Stomach (tissue), 9 donors: ENCODE results near the gene AGAP1. TPM values are rescaled to one million over a fixed set of nuclear protein-coding genes. Genes with fewer than 3 reads are reported as not detected.

Experiments used
- DNase-seq, 2 donors: peaks; one replicate each; pipeline versions ENCODE4 v3.0.0 to v3.0.0-alpha.2; 2013 to 2019
- H3K27ac ChIP-seq, 5 donors: fragments of 200-600 bp in 4 of 5; sonication (generic) in 4 of 5; one replicate each; pipeline ENCODE4 v1.5.1; 2013 to 2019; ENCODE audit warnings: mild to moderate bottlenecking in 1 of 5, moderate library complexity in 1 of 5
- H3K27me3 ChIP-seq, 3 donors: fragments of 200-600 bp; sonication (generic); one replicate each; pipeline ENCODE4 v1.5.1; 2017 to 2019; ENCODE audit warnings: mixed run types in 1 of 3
- H3K36me3 ChIP-seq, 4 donors: fragments of 200-600 bp; sonication (generic); 1 replicate in 3 of 4; 2 replicates in 1 of 4; pipeline ENCODE4 v1.5.1; 2016 to 2019
- H3K4me1 ChIP-seq, 4 donors: fragments of 200-600 bp; sonication (generic); one replicate each; pipeline ENCODE4 v1.5.1; 2016 to 2019
- H3K4me3 ChIP-seq, 4 donors: fragments of 200-600 bp; sonication (generic) in 3 of 4; one replicate each; pipeline ENCODE4 v1.5.1; 2016 to 2019; ENCODE audit warnings: mild to moderate bottlenecking in 1 of 4
- H3K9me3 ChIP-seq, 4 donors: fragments of 200-600 bp; sonication (generic); one replicate each; pipeline ENCODE4 v1.5.1; 2016 to 2019
- CTCF ChIP-seq, 7 experiments: fragments of 450-650 bp in 4 of 7; fragments of 200-600 bp in 3 of 7; sonication (generic) in 3 of 7; IDR thresholded peaks; one replicate each; pipeline ENCODE4 v1.5.1; 2016 to 2019; ENCODE audit warnings: antibody characterized with exemption in 7 of 7, control low read depth in 2 of 7, mild to moderate bottlenecking in 1 of 7
- EP300 ChIP-seq: sonication (generic); formaldehyde crosslinking; IDR thresholded peaks from one replicate; pipeline ENCODE4 v1.6.1; 2017; ENCODE audit warnings: antibody characterized with exemption
- POLR2A ChIP-seq, 4 donors: fragments of 450-650 bp; IDR thresholded peaks; one replicate each; pipeline ENCODE4 v1.6.1; 2016; ENCODE audit warnings: antibody characterized with exemption in 4 of 4, control low read depth in 2 of 4, mild to moderate bottlenecking in 1 of 4, moderate library complexity in 1 of 4
- POLR2AphosphoS5 ChIP-seq, 3 donors: sonication (generic); formaldehyde crosslinking; IDR thresholded peaks; one replicate each; pipeline ENCODE4 v1.6.1; 2016; ENCODE audit warnings: antibody characterized with exemption in 3 of 3
- WGBS, 5 donors: extraction: QIAGEN DNeasy Blood & Tissue Kit in 3 of 5; methylation state at CpG; one replicate each; pipeline versions ENCODE4 v1.1.5 to v1.1.7; 2013 to 2018; 5-methylcytosine and 5-hydroxymethylcytosine counted together
- intact Hi-C: fragments of 100-400 bp; cut with DNase I; formaldehyde crosslinking; loops from one replicate; pipeline ENCODE4 v1.15.1; 2023; ENCODE audit warnings: low total_unique reads
- polyA plus RNA-seq, 3 donors: library from polyadenylated mRNA; stranded (reverse); fragments of 200-250 nt; gene quantifications; one replicate each; pipeline ENCODE4 v1.2.3, GENCODE V29; 2013
- total RNA-seq, 5 donors: library from RNA; depleted of rRNA; stranded (reverse); fragments of >200 nt; gene quantifications; one replicate each; pipeline versions ENCODE4 v1.1.0 to v1.2.3, GENCODE V29; 2014 to 2016
- donor health status: healthy with polysubstance abuse.
- donor health status: Bipolar disorder and iron deficiency.
- donor health status: healthy.

AGAP1 gene
- total and polyA plus RNA-seq, 8 donors, result 4.2 to 139 (median 35.0) TPM

GRCh38 chr2:235542733-235543127, 48.9 kb downstream of the AGAP1 start:
- Histone ChIP-seq H3K9me3 (no peaks in the 10 kb centered on the region), H3K27ac (peak overlapping the region; percentile 50 to 84 (median 79)), H3K4me1 (peaks cover 16 to 67% (median 50%) of the 10 kb centered on the region in 4 donors), H3K4me3 (no peak overlapping the region), H3K36me3 (no peaks in the 10 kb centered on the region), H3K27me3 (no peaks in the 10 kb centered on the region)
- peak; percentile 67 to 83 for DNase-seq
- intact Hi-C loops, result no loop called here
- TF ChIP-seq POLR2AphosphoS5 (IDR thresholded peaks at IDR 0.05), result peak in 1 of 3 donors; percentile 12
- no peak for TF ChIP-seq CTCF (IDR thresholded peaks at IDR 0.05)
- 17 to 41% (median 25%) methylated on average over 8 to 10 of the region's 10 CpGs for WGBS, 5 donors

GRCh38 chr2:235543128-235543750, 49.4 kb downstream of the AGAP1 start:
- intact Hi-C loops, result no loop called here
- Histone ChIP-seq H3K36me3 (no peaks in the 10 kb centered on the region), H3K27ac (peak overlapping the region; percentile 50 to 84 (median 74)), H3K27me3 (no peaks in the 10 kb centered on the region), H3K4me1 (peaks cover 16 to 61% (median 45%) of the 10 kb centered on the region in 4 donors), H3K9me3 (no peaks in the 10 kb centered on the region), H3K4me3 (no peak overlapping the region)
- WGBS, 5 donors, result 37 to 60% (median 54%) methylated on average over 10 to 13 of the region's 13 CpGs
- TF ChIP-seq POLR2AphosphoS5 (IDR thresholded peaks at IDR 0.05) (peak in 1 of 3 donors; percentile 27), EP300 (no peak), POLR2A (IDR thresholded peaks at IDR 0.05) (no peak), CTCF (IDR thresholded peaks at IDR 0.05) (no peak)
- DNase-seq, result peak; percentile 63 to 66

DNA sequence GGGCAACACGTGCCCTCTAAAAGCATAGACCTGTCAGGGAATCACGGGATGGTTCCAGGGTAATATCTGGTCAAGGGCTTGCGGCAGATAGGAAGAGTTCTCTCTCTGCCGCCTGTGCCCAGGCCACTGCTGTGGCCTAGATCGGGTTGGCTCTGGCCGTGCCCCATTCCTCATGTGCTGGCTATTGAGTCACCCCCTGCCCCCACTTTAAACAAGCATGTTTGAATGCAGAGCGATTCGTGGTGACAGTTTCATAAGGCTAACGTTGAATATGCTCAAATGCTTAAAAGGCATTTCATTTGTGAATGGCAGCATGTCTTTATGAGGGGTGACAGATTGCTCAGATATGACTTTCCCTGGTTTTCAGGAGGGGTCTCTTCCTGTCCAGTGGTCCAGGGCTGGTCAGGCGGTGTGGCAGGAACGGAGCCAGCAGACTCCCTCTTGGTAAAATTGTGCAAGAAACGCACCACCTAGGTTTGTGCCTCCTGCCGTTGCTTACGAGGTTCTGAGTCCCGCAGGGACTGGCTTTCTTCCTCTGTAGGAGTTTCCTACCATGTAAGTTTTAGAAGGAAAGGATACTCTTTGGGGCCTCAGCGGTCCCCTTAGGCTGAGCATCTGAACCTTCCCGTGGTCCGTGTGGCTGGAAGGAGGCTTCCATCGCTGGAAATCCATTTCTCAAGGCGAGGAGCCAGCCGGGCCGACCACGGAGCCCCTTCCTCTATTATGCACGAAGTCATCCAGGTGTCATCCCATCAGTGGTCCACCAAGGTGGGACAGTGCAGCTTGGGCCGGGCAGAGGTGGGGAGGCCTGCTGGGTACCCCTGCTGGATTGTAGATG, 50.2 kb downstream of the AGAP1 start:
- 77 to 90% (median 85%) methylated on average over 15 to 25 of the region's 25 CpGs for WGBS, 5 donors
- H3K4me1 ChIP-seq, result peaks cover 16 to 61% (median 39%) of the 10 kb centered on the region in 4 donors
- DNase-seq, result no peak
- no peak for TF ChIP-seq POLR2AphosphoS5 (IDR thresholded peaks at IDR 0.05)
- TF ChIP-seq CTCF (IDR thresholded peaks at IDR 0.05), result no peak
- TF ChIP-seq EP300, result no peak
- TF ChIP-seq POLR2A (IDR thresholded peaks at IDR 0.05), result no peak
- no peak overlapping the region for H3K4me3 ChIP-seq
- no peaks in the 10 kb centered on the region for H3K36me3 ChIP-seq
- intact Hi-C loops, result no loop called here
- no peaks in the 10 kb centered on the region for H3K9me3 ChIP-seq
- peak overlapping the region; percentile 50 to 84 (median 74) for H3K27ac ChIP-seq
- H3K27me3 ChIP-seq, result no peaks in the 10 kb centered on the region

DNA sequence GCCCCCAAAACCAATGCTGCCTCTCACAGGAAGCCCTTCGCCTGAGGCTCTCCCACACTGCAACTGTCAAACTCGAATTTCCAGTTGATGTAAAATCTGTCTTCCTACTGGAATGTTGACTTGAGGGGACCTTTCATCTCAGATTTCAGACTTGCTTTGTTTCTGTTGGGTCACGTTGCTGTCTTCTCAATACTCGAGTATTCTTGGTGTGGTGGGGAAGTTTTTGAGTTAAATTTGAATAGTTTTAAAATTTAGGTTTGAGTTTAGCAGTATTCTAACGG, 50.8 kb downstream of the AGAP1 start:
- Histone ChIP-seq H3K27me3 (no peaks in the 10 kb centered on the region), H3K4me3 (no peak overlapping the region), H3K4me1 (peaks cover 16 to 62% (median 36%) of the 10 kb centered on the region in 4 donors), H3K36me3 (no peaks in the 10 kb centered on the region), H3K27ac (no peak overlapping the region), H3K9me3 (no peaks in the 10 kb centered on the region)
- TF ChIP-seq POLR2A (IDR thresholded peaks at IDR 0.05), result no peak
- TF ChIP-seq CTCF (IDR thresholded peaks at IDR 0.05), result no peak
- TF ChIP-seq EP300, result no peak
- TF ChIP-seq POLR2AphosphoS5 (IDR thresholded peaks at IDR 0.05), result no peak
- intact Hi-C loops, result no loop called here
- no peak for DNase-seq
- WGBS, 5 donors, result 52 to 73% (median 67%) methylated on average over 5 of the region's 5 CpGs
